Sigmoid colon (tissue), 7 donors: ENCODE data around the gene SLC5A9. TPM values are rescaled to one million over a fixed set of nuclear protein-coding genes. Genes with fewer than 3 reads are reported as not detected.
A peak's percentile ranks its signal among the peaks of the same experiment; 100 is the strongest.

ENCODE experiments used
- DNase-seq: peaks from one replicate; pipeline ENCODE4 v3.0.0-alpha.2; 2019
- H3K27ac ChIP-seq, 4 donors: fragments of 200-600 bp; sonication (generic); one replicate each; pipeline ENCODE4 v1.5.1; 2016 to 2019; ENCODE audit warnings: mild to moderate bottlenecking in 1 of 4
- H3K27me3 ChIP-seq, 3 donors: fragments of 200-600 bp; sonication (generic); one replicate each; pipeline ENCODE4 v1.5.1; 2019; ENCODE audit warnings: mild to moderate bottlenecking in 1 of 3
- H3K36me3 ChIP-seq, 4 donors: fragments of 200-600 bp; sonication (generic); one replicate each; pipeline ENCODE4 v1.5.1; 2016 to 2019
- H3K4me1 ChIP-seq, 4 donors: fragments of 200-600 bp; sonication (generic); one replicate each; pipeline ENCODE4 v1.5.1; 2017 to 2019
- H3K4me3 ChIP-seq, 4 donors: fragments of 200-600 bp; sonication (generic); one replicate each; pipeline ENCODE4 v1.5.1; 2017 to 2019; ENCODE audit warnings: mild to moderate bottlenecking in 2 of 4, moderate library complexity in 1 of 4
- H3K9me3 ChIP-seq, 4 donors: fragments of 200-600 bp in 3 of 4; sonication (generic) in 3 of 4; one replicate each; pipeline versions ENCODE4 v1.5.1 to v1.6.1; 2013 to 2019
- EP300 ChIP-seq, 4 donors: sonication (generic); formaldehyde crosslinking; IDR thresholded peaks; one replicate each; pipeline ENCODE4 v1.6.1; 2017; ENCODE audit warnings: antibody characterized with exemption in 4 of 4
- POLR2A ChIP-seq, 2 donors: fragments of 450-650 bp; IDR thresholded peaks; one replicate each; pipeline ENCODE4 v1.6.1; 2016; ENCODE audit warnings: antibody characterized with exemption in 2 of 2, mild to moderate bottlenecking in 2 of 2, moderate library complexity in 2 of 2
- POLR2AphosphoS5 ChIP-seq, 4 donors: sonication (generic); formaldehyde crosslinking; IDR thresholded peaks; one replicate each; pipeline ENCODE4 v1.6.1; 2017; ENCODE audit warnings: antibody characterized with exemption in 4 of 4
- WGBS, 2 donors: extraction: QIAGEN DNeasy Blood & Tissue Kit; methylation state at CpG; one replicate each; pipeline ENCODE4 v1.1.7; 2013; 5-methylcytosine and 5-hydroxymethylcytosine counted together
- intact Hi-C: fragments of 100-400 bp; cut with DNase I; formaldehyde crosslinking; loops from one replicate; pipeline ENCODE4 v1.15.1; 2023
- polyA plus RNA-seq, 3 donors: library from polyadenylated mRNA; stranded (reverse); fragments of 200-250 nt; gene quantifications; one replicate each; pipeline ENCODE4 v1.2.3, GENCODE V29; 2013
- total RNA-seq, 4 donors: library from RNA; depleted of rRNA; stranded (reverse); fragments of >200 nt; gene quantifications; one replicate each; pipeline ENCODE4 v1.1.0, GENCODE V29; 2016
- TF ChIP-seq, protein P1 (sequence below), 4 experiments: fragments of 450-650 bp in 3 of 4; fragments of 200-600 bp in 1 of 4; IDR thresholded peaks; one replicate each; pipeline ENCODE4 v1.5.1; 2016 to 2019; ENCODE audit warnings: antibody characterized with exemption in 4 of 4, mild to moderate bottlenecking in 3 of 4, moderate library complexity in 2 of 4
- donor health status: healthy with polysubstance abuse.
- donor health status: Bipolar disorder and iron deficiency.
- donor health status: healthy.

Gene SLC5A9
- total and polyA plus RNA-seq, 7 donors = 0.69 to 1.5 TPM; not detected in 5

- intact Hi-C loops = no loop called here
- WGBS, 2 donors = 43 to 73% methylated on average over 6 of the region's 7 CpGs
Observed at GRCh38 chr1:48196237-48196636, 26.3 kb upstream of the SLC5A9 start.

DNA sequence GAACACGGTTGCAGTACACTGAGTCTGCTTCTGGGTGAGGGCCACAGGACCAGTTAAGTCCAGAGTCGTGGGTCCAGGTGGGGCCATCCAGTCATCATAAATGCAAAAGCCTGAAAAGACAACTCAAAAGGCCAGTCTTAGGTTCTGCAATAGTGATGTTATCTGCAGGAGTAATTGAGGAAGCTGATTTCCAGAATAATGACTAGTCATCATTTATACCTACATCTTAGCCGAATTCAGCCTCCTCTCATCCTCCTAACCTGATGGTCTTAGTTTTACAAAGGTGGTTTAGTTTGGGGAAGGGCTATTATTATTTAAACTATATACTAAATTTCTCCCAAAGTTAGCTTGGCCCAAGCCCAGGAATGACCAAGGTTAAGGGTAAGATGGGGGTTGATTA, 23.5 kb upstream of the SLC5A9 start:
- no peak overlapping the region for H3K27ac ChIP-seq
- intact Hi-C loops = no loop called here
- H3K9me3 ChIP-seq = no peaks in the 10 kb centered on the region
- no peak overlapping the region for H3K4me3 ChIP-seq
- TF ChIP-seq POLR2AphosphoS5 (IDR thresholded peaks at IDR 0.05) (no peak), EP300 (IDR thresholded peaks at IDR 0.05) (no peak), POLR2A (IDR thresholded peaks at IDR 0.05) (no peak)
- TF ChIP-seq, protein P1, sequence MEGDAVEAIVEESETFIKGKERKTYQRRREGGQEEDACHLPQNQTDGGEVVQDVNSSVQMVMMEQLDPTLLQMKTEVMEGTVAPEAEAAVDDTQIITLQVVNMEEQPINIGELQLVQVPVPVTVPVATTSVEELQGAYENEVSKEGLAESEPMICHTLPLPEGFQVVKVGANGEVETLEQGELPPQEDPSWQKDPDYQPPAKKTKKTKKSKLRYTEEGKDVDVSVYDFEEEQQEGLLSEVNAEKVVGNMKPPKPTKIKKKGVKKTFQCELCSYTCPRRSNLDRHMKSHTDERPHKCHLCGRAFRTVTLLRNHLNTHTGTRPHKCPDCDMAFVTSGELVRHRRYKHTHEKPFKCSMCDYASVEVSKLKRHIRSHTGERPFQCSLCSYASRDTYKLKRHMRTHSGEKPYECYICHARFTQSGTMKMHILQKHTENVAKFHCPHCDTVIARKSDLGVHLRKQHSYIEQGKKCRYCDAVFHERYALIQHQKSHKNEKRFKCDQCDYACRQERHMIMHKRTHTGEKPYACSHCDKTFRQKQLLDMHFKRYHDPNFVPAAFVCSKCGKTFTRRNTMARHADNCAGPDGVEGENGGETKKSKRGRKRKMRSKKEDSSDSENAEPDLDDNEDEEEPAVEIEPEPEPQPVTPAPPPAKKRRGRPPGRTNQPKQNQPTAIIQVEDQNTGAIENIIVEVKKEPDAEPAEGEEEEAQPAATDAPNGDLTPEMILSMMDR (IDR thresholded peaks at IDR 0.05) = no peak
- no peaks in the 10 kb centered on the region for H3K36me3 ChIP-seq
- H3K27me3 ChIP-seq = peaks cover 0 to under 1% (median 0%) of the 10 kb centered on the region in 3 donors
- H3K4me1 ChIP-seq = peaks cover 0 to 6% (median 0%) of the 10 kb centered on the region in 4 donors
- no peak for DNase-seq
- 54 to 70% methylated on average over 3 of the region's 3 CpGs for WGBS, 2 donors

More at GRCh38 chr1:48196237-48196636, 26.3 kb upstream of the SLC5A9 start:
- Histone ChIP-seq H3K27ac (no peak overlapping the region), H3K9me3 (no peaks in the 10 kb centered on the region), H3K4me1 (peaks cover 0 to 6% (median 0%) of the 10 kb centered on the region in 4 donors), H3K27me3 (peaks cover 0 to 4% (median 0%) of the 10 kb centered on the region in 3 donors), H3K36me3 (no peaks in the 10 kb centered on the region), H3K4me3 (no peak overlapping the region)
- TF ChIP-seq, protein P1 (IDR thresholded peaks at IDR 0.05) = no peak
- TF ChIP-seq POLR2A (IDR thresholded peaks at IDR 0.05) (no peak), EP300 (IDR thresholded peaks at IDR 0.05) (no peak)
- DNase-seq = no peak

DNA sequence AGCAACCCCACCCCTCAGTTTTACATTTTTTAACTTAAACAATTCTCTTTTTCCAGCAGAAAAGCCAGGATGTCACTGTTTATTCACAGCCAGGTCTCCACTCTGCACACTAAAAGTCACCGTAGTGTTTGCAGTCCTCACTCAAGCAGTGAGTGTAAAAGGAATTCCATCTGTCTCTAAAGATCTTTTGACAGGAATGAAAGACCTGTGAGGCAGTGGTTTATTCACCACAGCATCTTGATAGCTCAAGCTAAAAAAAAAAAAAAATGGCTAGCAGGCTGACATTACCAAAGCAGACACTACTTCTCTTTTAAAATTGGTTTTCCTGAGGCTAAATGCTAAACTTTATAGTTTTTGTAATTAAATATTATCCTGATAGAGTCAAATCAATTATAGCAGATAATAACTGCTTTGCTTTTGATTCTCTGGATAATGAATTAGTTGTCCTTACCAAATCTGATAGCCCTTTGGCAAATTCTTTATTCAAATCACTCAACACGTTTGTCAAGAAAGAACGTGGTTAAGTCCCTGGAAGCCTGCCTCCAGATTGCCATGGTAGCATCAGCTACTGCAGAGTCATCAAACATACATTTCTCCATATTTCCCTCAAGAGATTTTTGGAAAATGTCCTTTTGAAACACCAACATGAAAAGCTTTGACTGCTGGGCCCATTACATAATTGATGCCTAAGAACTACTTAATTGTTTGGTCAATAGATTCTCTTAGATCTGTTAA, 22.2 kb upstream of the SLC5A9 start:
- TF ChIP-seq EP300 (IDR thresholded peaks at IDR 0.05) (no peak), POLR2A (IDR thresholded peaks at IDR 0.05) (no peak), POLR2AphosphoS5 (IDR thresholded peaks at IDR 0.05) (no peak)
- TF ChIP-seq, protein P1 (IDR thresholded peaks at IDR 0.05) = no peak
- Histone ChIP-seq H3K36me3 (no peaks in the 10 kb centered on the region), H3K27me3 (no peaks in the 10 kb centered on the region), H3K4me1 (peaks cover 0 to 4% (median 0%) of the 10 kb centered on the region in 4 donors), H3K4me3 (no peak overlapping the region), H3K9me3 (no peaks in the 10 kb centered on the region), H3K27ac (no peak overlapping the region)
- intact Hi-C loops = loop anchor here (5.0 kb wide), 1 partner anchor 463 kb away; no protein-coding TSS in a partner anchor
- 79% methylated on average over 3 of the region's 3 CpGs for WGBS, 2 donors
- no peak for DNase-seq

DNA sequence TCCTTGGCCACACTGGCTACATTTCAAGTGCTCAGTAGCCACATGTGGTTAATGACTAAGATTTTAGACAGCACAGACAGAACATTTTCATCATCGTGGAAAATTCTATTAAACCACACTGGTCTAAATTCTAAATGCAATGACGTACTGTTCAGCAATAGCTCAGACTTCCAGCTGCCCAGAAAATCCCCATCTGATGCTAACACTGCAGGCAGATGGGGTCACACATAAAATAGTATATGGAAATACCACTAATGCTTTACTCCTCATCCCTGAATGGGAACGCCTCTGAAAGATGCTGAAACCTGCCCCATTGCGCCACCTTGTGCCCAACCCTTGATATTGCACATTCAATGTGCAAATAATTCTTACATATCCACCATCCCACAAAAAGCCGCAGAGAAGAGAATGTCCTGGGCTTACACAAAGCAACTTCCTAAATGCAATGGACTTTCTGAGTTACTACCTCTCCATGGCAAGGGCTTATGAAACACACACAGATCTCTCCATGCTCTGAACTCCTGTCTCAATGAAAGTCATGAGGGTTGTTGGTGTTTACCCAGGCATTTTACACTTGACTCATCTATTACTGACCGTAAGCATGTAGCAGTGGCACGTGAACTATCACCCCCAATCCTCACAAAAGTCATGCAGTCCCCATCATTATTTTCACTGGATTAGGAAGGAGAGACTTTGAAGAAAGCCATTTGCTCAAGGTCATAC, 20.3 kb upstream of the SLC5A9 start:
- H3K27ac ChIP-seq = no peak overlapping the region
- 14 to 30% methylated on average over 7 of the region's 7 CpGs for WGBS, 2 donors
- no peaks in the 10 kb centered on the region for H3K4me1 ChIP-seq
- no peaks in the 10 kb centered on the region for H3K9me3 ChIP-seq
- no peaks in the 10 kb centered on the region for H3K36me3 ChIP-seq
- TF ChIP-seq, protein P1 (IDR thresholded peaks at IDR 0.05) = peak; percentile 21 to 83 (median 64)
- no peak for TF ChIP-seq POLR2A (IDR thresholded peaks at IDR 0.05)
- no peaks in the 10 kb centered on the region for H3K27me3 ChIP-seq
- peak; percentile 77 for DNase-seq
- H3K4me3 ChIP-seq = no peak overlapping the region
- intact Hi-C loops = loop anchor here (2.0 to 5.0 kb wide), 3 partner anchors 89 to 465 kb away; no protein-coding TSS in a partner anchor
